Upper lobe of left lung (tissue), 6 donors: ENCODE results near the gene TSPAN10. TPM values are rescaled to one million over a fixed set of nuclear protein-coding genes. Genes with fewer than 3 reads are reported as not detected.

Experiments used
- ATAC-seq, 2 donors: fragments of 200-7000 bp; cut with Tn5 transposase; one replicate each; pipeline ENCODE4 v1.9.1; 2022; ENCODE audit warnings: mild to moderate bottlenecking in 2 of 2, moderate library complexity in 2 of 2; ENCODE audit not compliant: low FRiP score in 2 of 2
- DNase-seq, 2 donors: peaks; one replicate each; pipeline ENCODE4 v3.0.0-alpha.2; 2019 to 2020
- H3K27ac ChIP-seq, 4 donors: fragments of 200-600 bp; sonication (generic); one replicate each; pipeline ENCODE4 v1.5.1; 2016 to 2019
- H3K27me3 ChIP-seq, 4 donors: fragments of 200-600 bp; sonication (generic); one replicate each; pipeline ENCODE4 v1.5.1; 2017 to 2019
- H3K36me3 ChIP-seq, 4 donors: fragments of 200-600 bp; sonication (generic); one replicate each; pipeline ENCODE4 v1.5.1; 2016 to 2019
- H3K4me1 ChIP-seq, 4 donors: fragments of 200-600 bp; sonication (generic); one replicate each; pipeline ENCODE4 v1.5.1; 2018 to 2019
- H3K4me3 ChIP-seq, 4 donors: fragments of 200-600 bp; sonication (generic); one replicate each; pipeline ENCODE4 v1.5.1; 2017 to 2019; ENCODE audit warnings: mild to moderate bottlenecking in 2 of 4, moderate library complexity in 1 of 4
- H3K9me3 ChIP-seq, 4 donors: fragments of 200-600 bp; sonication (generic); one replicate each; pipeline ENCODE4 v1.5.1; 2018 to 2019
- CTCF ChIP-seq, 6 experiments: fragments of 450-650 bp in 4 of 6; fragments of 200-600 bp in 2 of 6; sonication (generic) in 2 of 6; IDR thresholded peaks; one replicate each; pipeline ENCODE4 v1.5.1; 2016 to 2019; ENCODE audit warnings: antibody characterized with exemption in 6 of 6
- EP300 ChIP-seq, 4 donors: sonication (generic); formaldehyde crosslinking; IDR thresholded peaks; one replicate each; pipeline ENCODE4 v1.5.1; 2017; ENCODE audit warnings: antibody characterized with exemption in 4 of 4, control low read depth in 2 of 4
- POLR2A ChIP-seq, 4 donors: fragments of 450-650 bp; IDR thresholded peaks; one replicate each; pipeline ENCODE4 v1.5.1; 2016 to 2017; ENCODE audit warnings: antibody characterized with exemption in 4 of 4, mild to moderate bottlenecking in 2 of 4
- POLR2AphosphoS5 ChIP-seq, 2 donors: sonication (generic); formaldehyde crosslinking; IDR thresholded peaks; one replicate each; pipeline ENCODE4 v1.5.1; 2017; ENCODE audit warnings: antibody characterized with exemption in 2 of 2
- WGBS, 2 donors: methylation state at CpG; one replicate each; pipeline ENCODE4 v1.1.5; 2017 to 2018; 5-methylcytosine and 5-hydroxymethylcytosine counted together
- small RNA-seq, 4 donors: library from RNA; depleted of rRNA; stranded (forward); fragments of <200 nt; gene quantifications; one replicate each; pipeline ENCODE3, GENCODE V24; 2016
- total RNA-seq, 6 donors: library from RNA; depleted of rRNA in 4 of 6; stranded (reverse); fragments of >200 nt in 4 of 6; gene quantifications; one replicate each; pipeline versions ENCODE4 v1.1.0 to v1.2.1, GENCODE V29; 2016 to 2021
- donor health status: DM: no; HTN: no; CAD: no; lungs with moderate emphysema.
- donor health status: DM: no; HTN: yes; CAD: no; lungs with severe emphysema.

The TSPAN10 gene
- total RNA-seq, 6 donors from 2014 or later = 0.61 to 2.8 (median 1.0) TPM

DNA sequence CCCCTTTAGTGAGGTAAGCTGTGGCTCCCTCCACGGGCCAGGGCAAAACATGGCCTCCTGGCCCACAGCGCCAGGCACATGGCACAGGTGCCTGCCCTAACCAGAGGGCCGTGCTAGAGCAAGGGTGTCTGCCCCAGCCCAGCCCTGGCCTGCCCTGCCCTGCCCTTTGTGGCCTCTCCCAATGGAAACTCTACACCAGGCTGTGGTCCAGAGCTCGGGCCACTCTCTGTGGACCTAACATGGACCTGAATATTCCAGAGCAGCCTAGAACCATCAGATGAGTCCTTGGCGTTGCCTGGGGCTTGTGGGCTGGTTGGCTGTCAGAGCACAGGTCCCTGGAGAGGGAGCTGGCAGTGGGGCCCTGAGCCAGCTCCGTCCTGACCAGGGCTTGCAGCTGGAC is 58.2 kb downstream of the TSPAN10 start:
- no peaks in the 10 kb centered on the region for H3K4me1 ChIP-seq
- no peak overlapping the region for H3K27ac ChIP-seq
- H3K27me3 ChIP-seq = no peaks in the 10 kb centered on the region
- DNase-seq (no peak), ATAC-seq (no peak)
- H3K9me3 ChIP-seq = no peaks in the 10 kb centered on the region
- TF ChIP-seq CTCF (IDR thresholded peaks at IDR 0.05) = no peak
- TF ChIP-seq EP300 (IDR thresholded peaks at IDR 0.05) = no peak
- TF ChIP-seq POLR2A (IDR thresholded peaks at IDR 0.05) = no peak
- peaks cover 43 to 99% (median 92%) of the 10 kb centered on the region in 4 donors for H3K36me3 ChIP-seq
- 98% methylated on average over 6 of the region's 6 CpGs; no CpG with 5 or more reads in 1 of the 2 donors for WGBS, 2 donors
- no peak overlapping the region for H3K4me3 ChIP-seq

- DNase-seq (peak in 1 of 2 donors; percentile 77), ATAC-seq (no peak)
- Histone ChIP-seq H3K27ac (no peak overlapping the region), H3K9me3 (no peaks in the 10 kb centered on the region), H3K4me1 (peaks cover under 1 to 3% (median 2%) of the 10 kb centered on the region in 4 donors), H3K36me3 (peaks cover 43 to 99% (median 92%) of the 10 kb centered on the region in 4 donors), H3K4me3 (no peak overlapping the region), H3K27me3 (no peaks in the 10 kb centered on the region)
- WGBS, 2 donors = 88 to 90% methylated on average over 13 to 22 of the region's 22 CpGs
- no peak for TF ChIP-seq EP300 (IDR thresholded peaks at IDR 0.05)
- no peak for TF ChIP-seq POLR2AphosphoS5 (IDR thresholded peaks at IDR 0.05)
- no peak for TF ChIP-seq POLR2A (IDR thresholded peaks at IDR 0.05)
- no peak for TF ChIP-seq CTCF (IDR thresholded peaks at IDR 0.05)
Observed at GRCh38 chr17:81695801-81696200, 58.8 kb downstream of the TSPAN10 start.

- DNase-seq = peak in 1 of 2 donors; percentile 76
- 96% methylated on average over 15 to 40 of the region's 40 CpGs for WGBS, 2 donors
- ATAC-seq = no peak
- Histone ChIP-seq H3K4me1 (peaks cover 7 to 9% (median 8%) of the 10 kb centered on the region in 4 donors), H3K4me3 (no peak overlapping the region), H3K36me3 (peaks cover 44 to 99% (median 92%) of the 10 kb centered on the region in 4 donors), H3K27ac (no peak overlapping the region), H3K27me3 (no peaks in the 10 kb centered on the region), H3K9me3 (no peaks in the 10 kb centered on the region)
- TF ChIP-seq POLR2AphosphoS5 (IDR thresholded peaks at IDR 0.05) = no peak
Observed at GRCh38 chr17:81696218-81696941, 59.4 kb downstream of the TSPAN10 start.

DNA sequence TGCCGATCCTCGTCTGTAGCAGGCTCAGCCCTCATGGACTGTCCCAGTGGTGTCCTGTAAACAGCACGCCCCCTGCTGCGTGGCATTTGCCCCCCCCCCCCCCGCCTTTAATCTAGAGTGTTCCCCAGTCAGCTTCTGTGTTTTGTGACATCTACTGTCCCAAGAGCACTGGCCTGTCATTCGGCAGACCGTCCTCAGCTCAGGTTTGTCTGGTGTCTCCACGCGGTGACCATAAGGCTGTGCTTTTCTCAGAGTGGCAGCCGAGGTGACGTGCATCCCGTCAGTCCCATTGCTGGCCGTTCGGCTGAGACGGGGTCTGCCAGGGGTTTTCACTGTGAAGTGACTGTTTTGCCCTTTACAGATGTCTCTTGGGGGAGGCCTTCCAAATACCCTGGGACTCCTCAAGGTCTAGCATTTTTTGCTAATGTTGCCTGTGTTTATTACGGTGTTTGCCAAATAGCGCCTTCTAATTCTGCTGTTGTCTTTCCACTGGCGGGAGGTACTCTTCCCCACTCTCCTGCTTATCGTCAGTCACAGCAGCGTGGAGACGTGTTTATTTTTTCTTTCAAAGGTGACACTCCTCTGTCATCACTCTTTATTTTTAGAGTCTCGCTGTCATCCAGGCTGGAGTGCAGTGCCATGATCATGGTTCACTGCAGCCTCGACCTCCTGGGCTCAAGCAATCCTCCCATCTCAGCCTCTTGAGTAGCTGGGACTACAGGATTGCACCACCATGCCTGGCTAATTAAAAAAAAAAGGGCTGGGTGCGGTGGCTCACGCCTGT is 60.5 kb downstream of the TSPAN10 start:
- H3K27ac ChIP-seq = no peak overlapping the region
- no peaks in the 10 kb centered on the region for H3K9me3 ChIP-seq
- H3K27me3 ChIP-seq = no peaks in the 10 kb centered on the region
- H3K4me3 ChIP-seq = no peak overlapping the region
- ATAC-seq = no peak
- TF ChIP-seq POLR2A (IDR thresholded peaks at IDR 0.05) (no peak), EP300 (IDR thresholded peaks at IDR 0.05) (no peak), POLR2AphosphoS5 (IDR thresholded peaks at IDR 0.05) (no peak), CTCF (IDR thresholded peaks at IDR 0.05) (no peak)
- WGBS, 2 donors = 87 to 91% methylated on average over 24 to 25 of the region's 25 CpGs
- H3K36me3 ChIP-seq = peaks cover 37 to 93% (median 85%) of the 10 kb centered on the region in 4 donors
- H3K4me1 ChIP-seq = peaks cover 17 to 20% (median 19%) of the 10 kb centered on the region in 4 donors
- peak in 1 of 2 donors; percentile 19 for DNase-seq

Small RNA genes lying within 50 kb of the gene (small RNA-seq; reads per million reads assigned to genes)
- gene MIR6786 = 0 to 0.25 (median 0) reads per million in 4 donors

Other genes with a start within 250 kb of the TSPAN10 start
- 10 to 100 TPM in 5 of 6 donors, 1 to 10 TPM in 1; 8.2 to 81.7 (median 21.0) TPM for gene BAHCC1, start 241.7 kb upstream of the TSPAN10 start, total RNA-seq
- 1,000 to 10,000 TPM in 5 of 6 donors, 100 to 1,000 TPM in 1; 902 to 3,864 (median 2,097) TPM for gene ACTG1, start 124.4 kb upstream of the TSPAN10 start, total RNA-seq
- gene FSCN2, start 108.8 kb upstream of the TSPAN10 start, total RNA-seq = 10 to 100 TPM in 1 of 6 donors, 1 to 10 TPM in 5; 2.7 to 37.7 (median 3.9) TPM
- gene FAAP100, start 84.8 kb upstream of the TSPAN10 start, total RNA-seq = 10 to 100 TPM; 22.0 to 70.2 (median 32.5) TPM
- 100 to 1,000 TPM in 2 of 6 donors, 10 to 100 TPM in 4; 59.9 to 373 (median 87.4) TPM for gene NPLOC4, start 84 bp upstream of the TSPAN10 start, total RNA-seq
- 10 to 100 TPM in 1 of 6 donors, 1 to 10 TPM in 2, not detected in 3; 1.0 to 12.6 (median 1.7) TPM for gene PDE6G, start 19.3 kb downstream of the TSPAN10 start, total RNA-seq
- 10 to 100 TPM; 32.2 to 46.7 (median 38.5) TPM for gene OXLD1, start 29.4 kb downstream of the TSPAN10 start, total RNA-seq
- 10 to 100 TPM; 10.8 to 49.2 (median 12.6) TPM for gene CCDC137, start 29.5 kb downstream of the TSPAN10 start, total RNA-seq
- gene ARL16, start 46.6 kb downstream of the TSPAN10 start, total RNA-seq = 10 to 100 TPM; 16.9 to 47.1 (median 20.5) TPM
- 100 to 1,000 TPM in 4 of 6 donors, 10 to 100 TPM in 2; 74.7 to 164 (median 108) TPM for gene HGS, start 46.8 kb downstream of the TSPAN10 start, total RNA-seq
- gene MRPL12, start 66.2 kb downstream of the TSPAN10 start, total RNA-seq = 10 to 100 TPM; 29.3 to 69.8 (median 47.8) TPM
- 10 to 100 TPM in 5 of 6 donors, 1 to 10 TPM in 1; 9.9 to 20.2 (median 12.7) TPM for gene SLC25A10, start 75.1 kb downstream of the TSPAN10 start, total RNA-seq
- gene GCGR, start 167.0 kb downstream of the TSPAN10 start, total RNA-seq = 10 to 100 TPM in 1 of 6 donors, not detected in 5; 11.1 TPM
- gene MCRIP1, start 196.1 kb downstream of the TSPAN10 start, total RNA-seq = 100 to 1,000 TPM in 1 of 6 donors, 10 to 100 TPM in 5; 30.1 to 106 (median 70.1) TPM
- gene PPP1R27, start 197.9 kb downstream of the TSPAN10 start, total RNA-seq = not detected
- 100 to 1,000 TPM; 374 to 627 (median 531) TPM for gene P4HB, start 223.3 kb downstream of the TSPAN10 start, total RNA-seq
- gene ARHGDIA, start 234.1 kb downstream of the TSPAN10 start, total RNA-seq = 100 to 1,000 TPM; 171 to 522 (median 302) TPM